ENCODE data around the gene ACSL3.

GRCh38 chr2:222888716-222889115, 27.9 kb downstream of the ACSL3 start:
- TF ChIP-seq, protein P1, sequence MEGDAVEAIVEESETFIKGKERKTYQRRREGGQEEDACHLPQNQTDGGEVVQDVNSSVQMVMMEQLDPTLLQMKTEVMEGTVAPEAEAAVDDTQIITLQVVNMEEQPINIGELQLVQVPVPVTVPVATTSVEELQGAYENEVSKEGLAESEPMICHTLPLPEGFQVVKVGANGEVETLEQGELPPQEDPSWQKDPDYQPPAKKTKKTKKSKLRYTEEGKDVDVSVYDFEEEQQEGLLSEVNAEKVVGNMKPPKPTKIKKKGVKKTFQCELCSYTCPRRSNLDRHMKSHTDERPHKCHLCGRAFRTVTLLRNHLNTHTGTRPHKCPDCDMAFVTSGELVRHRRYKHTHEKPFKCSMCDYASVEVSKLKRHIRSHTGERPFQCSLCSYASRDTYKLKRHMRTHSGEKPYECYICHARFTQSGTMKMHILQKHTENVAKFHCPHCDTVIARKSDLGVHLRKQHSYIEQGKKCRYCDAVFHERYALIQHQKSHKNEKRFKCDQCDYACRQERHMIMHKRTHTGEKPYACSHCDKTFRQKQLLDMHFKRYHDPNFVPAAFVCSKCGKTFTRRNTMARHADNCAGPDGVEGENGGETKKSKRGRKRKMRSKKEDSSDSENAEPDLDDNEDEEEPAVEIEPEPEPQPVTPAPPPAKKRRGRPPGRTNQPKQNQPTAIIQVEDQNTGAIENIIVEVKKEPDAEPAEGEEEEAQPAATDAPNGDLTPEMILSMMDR (conservative IDR thresholded peaks at IDR 0.05; ENCODE audit: low read length), result no peak
- TF ChIP-seq EZH2phosphoT487 (IDR thresholded peaks at IDR 0.05; ENCODE audit: borderline replicate concordance), result no peak

Measured in Loucy (cell line).